ENCODE data around the gene RAB6B.

The RAB6B gene

GRCh38 chr3:133928136-133928893 lies 32.6 kb upstream of the RAB6B start:
- no peak for DNase-seq (ENCODE audit: low read depth)
- no peak overlapping the region for H3K4me3 ChIP-seq (ENCODE audit: low read depth, low read length)
- TF ChIP-seq MYC (IDR thresholded peaks at IDR 0.05; ENCODE audit: low read depth, low read length) (no peak), CTCF (IDR thresholded peaks at IDR 0.05; ENCODE audit: low read depth, low read length) (no peak), MAX (IDR thresholded peaks at IDR 0.05; ENCODE audit: low read depth, low read length) (no peak), POLR2A (IDR thresholded peaks at IDR 0.05; ENCODE audit: extremely low read depth, insufficient read length) (no peak)

GRCh38 chr3:133927540-133928066 lies 31.9 kb upstream of the RAB6B start:
- TF ChIP-seq POLR2A (IDR thresholded peaks at IDR 0.05; ENCODE audit: extremely low read depth, insufficient read length) (no peak), CTCF (IDR thresholded peaks at IDR 0.05; ENCODE audit: low read depth, low read length) (peak; percentile 40)
- no peak overlapping the region for H3K4me3 ChIP-seq (ENCODE audit: low read depth, low read length)
- peak; percentile 47 for DNase-seq (ENCODE audit: low read depth)

- no peak overlapping the region for H3K4me3 ChIP-seq (ENCODE audit: low read depth, low read length)
- no peak for DNase-seq (ENCODE audit: low read depth)
- TF ChIP-seq CTCF (IDR thresholded peaks at IDR 0.05; ENCODE audit: low read depth, low read length), result no peak
- no peak for TF ChIP-seq MYC (IDR thresholded peaks at IDR 0.05; ENCODE audit: low read depth, low read length)
- TF ChIP-seq POLR2A (IDR thresholded peaks at IDR 0.05; ENCODE audit: extremely low read depth, insufficient read length), result no peak
- no peak for TF ChIP-seq MAX (IDR thresholded peaks at IDR 0.05; ENCODE audit: low read depth, low read length)
Measured at GRCh38 chr3:133926736-133927539, 31.3 kb upstream of the RAB6B start.

- DNase-seq (ENCODE audit: low read depth), result no peak
- no peak overlapping the region for H3K4me3 ChIP-seq (ENCODE audit: low read depth, low read length)
- TF ChIP-seq MYC (IDR thresholded peaks at IDR 0.05; ENCODE audit: low read depth, low read length) (no peak), MAX (IDR thresholded peaks at IDR 0.05; ENCODE audit: low read depth, low read length) (no peak)
Measured at GRCh38 chr3:133925960-133926735, 30.5 kb upstream of the RAB6B start.

- DNase-seq (ENCODE audit: low read depth), result no peak
- no peak overlapping the region for H3K4me3 ChIP-seq (ENCODE audit: low read depth, low read length)
- TF ChIP-seq MYC (IDR thresholded peaks at IDR 0.05; ENCODE audit: low read depth, low read length), result no peak
- no peak for TF ChIP-seq CTCF (IDR thresholded peaks at IDR 0.05; ENCODE audit: low read depth, low read length)
- no peak for TF ChIP-seq MAX (IDR thresholded peaks at IDR 0.05; ENCODE audit: low read depth, low read length)
- no peak for TF ChIP-seq POLR2A (IDR thresholded peaks at IDR 0.05; ENCODE audit: extremely low read depth, insufficient read length)
Measured at GRCh38 chr3:133924041-133924440, 28.4 kb upstream of the RAB6B start.

All from NB4 (cell line).